NB4 (cell line): Measurements from ENCODE around the gene CHAD.

Experiments used
- DNase-seq: peaks from one replicate; pipeline ENCODE4 v3.0.0; 2010; ENCODE audit warnings: low read depth
- H3K4me3 ChIP-seq: one replicate; pipeline ENCODE4 v1.5.1; 2011; ENCODE audit warnings: mild to moderate bottlenecking, low read depth, low read length, moderate library complexity
- CTCF ChIP-seq: IDR thresholded peaks from one replicate; pipeline ENCODE4 v1.5.1; 2012; ENCODE audit warnings: low read depth, low read length
- MYC ChIP-seq: IDR thresholded peaks from 2 replicates; pipeline ENCODE4 v1.6.1; 2011; ENCODE audit warnings: low read depth, low read length
- POLR2A ChIP-seq: IDR thresholded peaks from 2 replicates; pipeline ENCODE4 v1.6.1; 2011; ENCODE audit warnings: mild to moderate bottlenecking; ENCODE audit not compliant: insufficient read length; ENCODE audit errors: extremely low read depth
- TF ChIP-seq, protein P1 (sequence below): IDR thresholded peaks from 2 replicates; pipeline ENCODE4 v1.6.1; 2011; ENCODE audit warnings: low read depth, low read length

The CHAD gene

GRCh38 chr17:50488880-50489279 lies 20.2 kb upstream of the CHAD start:
- H3K4me3 ChIP-seq: no peak overlapping the region
- DNase-seq: no peak
- TF ChIP-seq, protein P1, sequence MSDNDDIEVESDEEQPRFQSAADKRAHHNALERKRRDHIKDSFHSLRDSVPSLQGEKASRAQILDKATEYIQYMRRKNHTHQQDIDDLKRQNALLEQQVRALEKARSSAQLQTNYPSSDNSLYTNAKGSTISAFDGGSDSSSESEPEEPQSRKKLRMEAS: no peak
- no peak for TF ChIP-seq MYC
- no peak for TF ChIP-seq POLR2A
- TF ChIP-seq CTCF: no peak

GRCh38 chr17:50487213-50488096 lies 18.8 kb upstream of the CHAD start:
- no peak for DNase-seq
- no peak overlapping the region for H3K4me3 ChIP-seq
- TF ChIP-seq, protein P1: no peak
- TF ChIP-seq CTCF (no peak), MYC (no peak), POLR2A (no peak)

GRCh38 chr17:50484386-50485155 lies 15.9 kb upstream of the CHAD start:
- no peak overlapping the region for H3K4me3 ChIP-seq
- TF ChIP-seq, protein P1: no peak
- TF ChIP-seq MYC: no peak
- no peak for TF ChIP-seq POLR2A
- TF ChIP-seq CTCF: no peak
- no peak for DNase-seq

GRCh38 chr17:50483266-50483665 lies 14.6 kb upstream of the CHAD start:
- no peak for DNase-seq
- TF ChIP-seq MYC: no peak
- TF ChIP-seq, protein P1: no peak
- TF ChIP-seq CTCF: no peak
- no peak for TF ChIP-seq POLR2A
- H3K4me3 ChIP-seq: no peak overlapping the region

- peak; percentile 80 for DNase-seq
- TF ChIP-seq MYC (peak; percentile 21; the same call in 1 of the 2 replicates), CTCF (peak; percentile 79), POLR2A (no peak)
- TF ChIP-seq, protein P1: no peak
- H3K4me3 ChIP-seq: no peak overlapping the region
Observed at GRCh38 chr17:50482516-50482915, 13.8 kb upstream of the CHAD start.
